WERI-Rb-1 (cell line): Measurements from ENCODE around the gene TTYH2.

Source experiments
- DNase-seq: peaks from one replicate; pipeline ENCODE4 v3.0.0-alpha.2; 2020
- H3K27ac ChIP-seq: fragments of 250-450 bp; sonication (Bioruptor Pico); 2 replicates; pipeline ENCODE4 v1.5.1; 2020; ENCODE audit warnings: mild to moderate bottlenecking, moderate library complexity
- H3K27me3 ChIP-seq: fragments of 250-450 bp; sonication (Bioruptor Pico); 2 replicates; pipeline ENCODE4 v1.5.1; 2021; ENCODE audit warnings: mild to moderate bottlenecking, low read depth, moderate library complexity; ENCODE audit not compliant: insufficient read depth, severe bottlenecking
- H3K36me3 ChIP-seq: fragments of 250-450 bp; sonication (Bioruptor Pico); 2 replicates; pipeline ENCODE4 v1.5.1; 2020; ENCODE audit warnings: mild to moderate bottlenecking, moderate library complexity
- H3K4me3 ChIP-seq: 2 replicates; pipeline ENCODE4 v1.5.1; 2011; ENCODE audit warnings: low read depth, mild to moderate bottlenecking, control low read depth, low read length
- H3K9me3 ChIP-seq: fragments of 250-450 bp; sonication (Bioruptor Pico); 2 replicates; pipeline ENCODE4 v1.5.1; 2021; ENCODE audit warnings: mild to moderate bottlenecking, moderate library complexity; ENCODE audit not compliant: severe bottlenecking
- TF ChIP-seq, protein P1 (sequence below): IDR thresholded peaks from 2 replicates; pipeline ENCODE4 v1.5.1; 2011; ENCODE audit warnings: low read depth, mild to moderate bottlenecking, control low read depth, inconsistent platforms, low read length

TTYH2 gene

DNA sequence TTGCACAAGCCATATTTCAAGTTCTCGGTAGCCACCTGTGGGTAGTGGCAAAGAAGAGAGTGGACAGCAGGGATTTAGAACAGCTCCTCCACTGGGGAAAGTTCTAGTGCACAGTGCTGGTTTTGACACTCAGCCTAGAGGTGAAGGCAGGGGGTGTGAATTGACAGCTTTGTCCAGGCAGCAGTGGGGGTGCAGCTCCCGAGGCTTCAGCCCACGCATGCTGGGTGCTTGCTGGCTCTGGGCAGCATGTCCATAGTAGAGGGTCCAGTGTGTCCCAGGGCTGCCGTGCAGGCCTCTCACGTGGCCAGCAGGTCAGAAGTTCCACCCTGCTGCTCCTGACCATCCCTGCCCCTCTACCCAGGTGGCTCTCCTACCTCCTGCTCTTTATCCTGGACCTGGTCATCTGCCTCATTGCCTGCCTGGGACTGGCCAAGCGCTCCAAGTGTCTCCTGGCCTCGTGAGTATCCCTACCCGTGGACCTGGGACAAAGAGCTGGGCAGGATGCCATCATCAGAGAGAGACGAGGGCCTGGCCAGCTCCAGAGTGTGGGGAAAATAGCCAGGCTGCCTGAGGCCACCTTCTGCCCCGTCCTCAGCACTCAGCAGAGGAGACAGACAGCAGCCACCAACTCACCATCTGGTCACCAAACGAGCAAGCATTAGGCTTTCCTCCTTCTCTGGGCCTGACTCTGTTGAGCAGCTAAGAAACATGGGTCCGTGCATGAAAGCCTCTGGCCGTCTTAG is 29.8 kb downstream of the TTYH2 start:
- Histone ChIP-seq H3K9me3 (no peaks in the 10 kb centered on the region), H3K4me3 (no peak overlapping the region), H3K27me3 (no peaks in the 10 kb centered on the region), H3K36me3 (peaks cover 20% of the 10 kb centered on the region), H3K27ac (peak overlapping the region; percentile 72)
- TF ChIP-seq, protein P1, sequence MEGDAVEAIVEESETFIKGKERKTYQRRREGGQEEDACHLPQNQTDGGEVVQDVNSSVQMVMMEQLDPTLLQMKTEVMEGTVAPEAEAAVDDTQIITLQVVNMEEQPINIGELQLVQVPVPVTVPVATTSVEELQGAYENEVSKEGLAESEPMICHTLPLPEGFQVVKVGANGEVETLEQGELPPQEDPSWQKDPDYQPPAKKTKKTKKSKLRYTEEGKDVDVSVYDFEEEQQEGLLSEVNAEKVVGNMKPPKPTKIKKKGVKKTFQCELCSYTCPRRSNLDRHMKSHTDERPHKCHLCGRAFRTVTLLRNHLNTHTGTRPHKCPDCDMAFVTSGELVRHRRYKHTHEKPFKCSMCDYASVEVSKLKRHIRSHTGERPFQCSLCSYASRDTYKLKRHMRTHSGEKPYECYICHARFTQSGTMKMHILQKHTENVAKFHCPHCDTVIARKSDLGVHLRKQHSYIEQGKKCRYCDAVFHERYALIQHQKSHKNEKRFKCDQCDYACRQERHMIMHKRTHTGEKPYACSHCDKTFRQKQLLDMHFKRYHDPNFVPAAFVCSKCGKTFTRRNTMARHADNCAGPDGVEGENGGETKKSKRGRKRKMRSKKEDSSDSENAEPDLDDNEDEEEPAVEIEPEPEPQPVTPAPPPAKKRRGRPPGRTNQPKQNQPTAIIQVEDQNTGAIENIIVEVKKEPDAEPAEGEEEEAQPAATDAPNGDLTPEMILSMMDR: no peak
- DNase-seq: peak; percentile 75

DNA sequence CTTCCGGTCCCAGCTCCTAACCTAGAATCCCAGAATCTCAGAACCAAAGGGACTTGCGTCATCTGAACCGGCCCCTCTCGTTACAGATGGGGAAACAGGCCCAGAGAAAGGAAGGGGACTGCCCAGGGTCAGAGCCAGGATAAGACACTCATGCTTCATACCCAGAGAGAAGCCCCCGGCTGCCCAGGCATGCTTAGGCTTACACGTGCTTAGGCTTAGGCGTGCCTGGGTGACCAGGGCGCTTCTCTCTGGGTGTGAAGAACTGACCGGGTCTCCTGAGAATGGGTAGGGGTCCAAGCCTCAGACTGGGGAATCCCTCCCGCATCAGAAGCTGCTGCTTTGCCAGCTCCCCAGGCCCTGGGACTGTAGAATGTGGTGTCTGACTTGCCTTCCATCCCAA is 30.8 kb downstream of the TTYH2 start:
- no peaks in the 10 kb centered on the region for H3K27me3 ChIP-seq
- peak overlapping the region; percentile 72 for H3K27ac ChIP-seq
- H3K9me3 ChIP-seq: no peaks in the 10 kb centered on the region
- DNase-seq: peak; percentile 61
- no peak overlapping the region for H3K4me3 ChIP-seq
- TF ChIP-seq, protein P1: no peak
- peaks cover 17% of the 10 kb centered on the region for H3K36me3 ChIP-seq

DNA sequence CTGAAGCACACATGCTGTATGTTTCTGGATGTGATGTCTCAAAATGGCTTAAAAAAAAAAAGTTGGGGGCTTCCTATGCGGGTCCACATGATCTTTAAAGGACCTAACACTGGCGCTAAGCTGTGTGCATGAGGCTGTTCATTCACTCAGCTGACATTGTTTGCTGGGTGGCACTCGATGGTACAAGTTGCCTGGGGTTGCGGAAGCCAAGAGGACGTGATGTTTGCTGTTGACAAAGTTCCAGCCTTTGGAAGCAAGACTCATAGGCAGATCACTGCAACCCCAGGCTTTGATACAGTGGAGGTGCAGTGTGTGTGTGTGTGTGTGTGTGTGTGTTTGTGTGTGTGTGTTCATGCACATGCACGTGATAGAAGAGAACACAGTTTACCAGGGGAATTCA is 31.2 kb downstream of the TTYH2 start:
- Histone ChIP-seq H3K27me3 (no peaks in the 10 kb centered on the region), H3K4me3 (no peak overlapping the region), H3K27ac (no peak overlapping the region), H3K36me3 (peaks cover 17% of the 10 kb centered on the region), H3K9me3 (no peaks in the 10 kb centered on the region)
- no peak for DNase-seq
- TF ChIP-seq, protein P1: no peak

DNA sequence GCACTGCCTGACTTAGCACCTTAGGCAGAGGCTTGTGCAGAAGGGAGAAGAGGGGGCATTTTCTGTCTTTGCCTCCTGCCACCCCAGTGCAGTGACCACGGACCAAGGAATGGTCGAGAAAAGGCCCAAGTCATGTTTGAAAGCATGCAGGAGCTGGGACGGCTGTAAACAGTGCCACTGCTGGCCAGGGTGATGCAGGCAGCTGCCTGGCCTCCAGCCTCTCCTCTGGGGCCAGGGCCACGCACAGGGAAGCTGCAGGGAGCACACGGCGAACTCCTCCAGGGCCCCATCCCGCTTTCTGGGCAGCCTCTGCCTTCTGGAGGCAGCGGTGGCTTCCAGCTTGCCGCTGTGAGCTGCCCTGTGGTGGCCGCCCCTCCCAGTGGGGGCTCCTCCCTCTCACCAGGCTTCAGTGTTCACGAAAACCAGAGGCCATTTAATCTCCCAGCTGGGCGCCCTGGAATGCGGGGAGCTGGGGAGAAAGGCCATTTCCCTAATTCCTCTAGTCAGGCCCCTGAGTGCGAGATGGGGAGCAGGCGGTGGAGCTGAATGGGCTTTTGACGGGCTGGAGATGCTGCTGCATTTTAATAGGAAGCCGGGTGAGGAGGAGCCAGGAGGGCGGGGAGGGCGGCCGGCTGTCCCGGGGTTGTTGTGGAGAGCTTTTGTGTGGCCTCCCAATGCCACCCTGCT is 31.9 kb downstream of the TTYH2 start:
- Histone ChIP-seq H3K36me3 (peaks cover 13% of the 10 kb centered on the region), H3K4me3 (no peak overlapping the region), H3K27ac (no peak overlapping the region), H3K27me3 (no peaks in the 10 kb centered on the region), H3K9me3 (no peaks in the 10 kb centered on the region)
- peak; percentile 40 for DNase-seq
- TF ChIP-seq, protein P1: peak; percentile 30

DNA sequence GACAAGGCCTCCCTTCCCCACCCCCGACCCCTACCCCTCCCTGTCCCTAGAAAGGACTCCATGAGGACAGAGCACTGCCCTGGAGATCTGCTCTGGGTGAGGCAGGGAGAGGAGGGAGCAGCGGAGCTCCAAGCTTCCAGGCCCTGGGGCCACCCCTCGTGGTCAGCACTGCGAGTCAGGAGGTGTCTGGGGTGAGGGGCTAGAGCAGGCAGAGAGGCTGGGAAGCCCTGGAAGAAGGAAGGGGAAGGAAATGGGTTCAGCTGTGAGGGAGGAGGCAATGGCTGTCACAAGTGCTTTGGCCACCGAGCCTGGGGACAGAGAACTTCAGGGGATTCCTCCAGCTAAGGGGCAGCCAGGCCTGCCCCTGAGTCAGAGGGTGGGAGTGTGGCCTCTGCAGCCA is 32.5 kb downstream of the TTYH2 start:
- DNase-seq: no peak
- no peaks in the 10 kb centered on the region for H3K27me3 ChIP-seq
- no peak overlapping the region for H3K27ac ChIP-seq
- no peaks in the 10 kb centered on the region for H3K9me3 ChIP-seq
- peaks cover 13% of the 10 kb centered on the region for H3K36me3 ChIP-seq
- TF ChIP-seq, protein P1: no peak
- no peak overlapping the region for H3K4me3 ChIP-seq
